Body of pancreas (tissue), 4 donors: ENCODE measurements around the gene RAD17. TPM values are rescaled to one million over a fixed set of nuclear protein-coding genes. Genes with fewer than 3 reads are reported as not detected.

ENCODE experiments used
- ATAC-seq: fragments of 150-250 bp; one replicate; pipeline ENCODE4 v1.9.1; 2016
- DNase-seq, 4 donors: peaks; one replicate each; pipeline ENCODE4 v3.0.0-alpha.2; 2019
- H3K27ac ChIP-seq, 4 donors: fragments of 200-600 bp; sonication (generic); 1 replicate in 3 of 4; 2 replicates in 1 of 4; pipeline versions ENCODE4 v1.5.1 to v1.6.1; 2016 to 2019; ENCODE audit warnings: mild to moderate bottlenecking in 1 of 4, mixed read lengths in 1 of 4, moderate library complexity in 1 of 4
- H3K27me3 ChIP-seq, 2 donors: fragments of 200-600 bp; sonication (generic); one replicate each; pipeline ENCODE4 v1.6.0; 2016; ENCODE audit warnings: mild to moderate bottlenecking in 1 of 2
- H3K36me3 ChIP-seq, 2 donors: fragments of 200-600 bp; sonication (generic); replicated peaks in 1 of 2; 2 replicates each; pipeline ENCODE4 v1.5.1; 2016; ENCODE audit warnings: low read depth in 2 of 2; ENCODE audit not compliant: insufficient read depth in 1 of 2
- H3K4me1 ChIP-seq: fragments of 200-600 bp; sonication (generic); one replicate; pipeline ENCODE4 v1.6.0; 2016
- H3K4me3 ChIP-seq, 2 donors: fragments of 200-600 bp; sonication (generic); 1 replicate in 1 of 2; 2 replicates in 1 of 2; pipeline ENCODE4 v1.5.1; 2016 to 2019
- H3K9me3 ChIP-seq, 3 donors: fragments of 200-600 bp; sonication (generic); 1 replicate in 2 of 3; 2 replicates in 1 of 3; pipeline ENCODE4 v1.5.1; 2016
- CTCF ChIP-seq, 7 experiments: fragments of 450-650 bp in 4 of 7; fragments of 200-600 bp in 3 of 7; sonication (generic) in 3 of 7; IDR thresholded peaks; one replicate each; pipeline ENCODE4 v1.5.1; 2016 to 2019; ENCODE audit warnings: antibody characterized with exemption in 7 of 7
- POLR2A ChIP-seq, 3 donors: fragments of 450-650 bp; IDR thresholded peaks; one replicate each; pipeline ENCODE4 v1.6.1; 2016; ENCODE audit warnings: antibody characterized with exemption in 3 of 3, mild to moderate bottlenecking in 2 of 3
- WGBS, 2 donors: methylation state at CpG; one replicate each; pipeline ENCODE4 v1.1.5; 2017; 5-methylcytosine and 5-hydroxymethylcytosine counted together
- intact Hi-C: fragments of 100-400 bp; cut with DNase I; formaldehyde crosslinking; loops from one replicate; pipeline ENCODE4 v1.15.1; 2023
- total RNA-seq, 2 donors: library from RNA; depleted of rRNA; stranded (reverse); fragments of >200 nt; gene quantifications; one replicate each; pipeline ENCODE4 v1.1.0, GENCODE V29; 2016

RAD17 gene
- total RNA-seq, 2 donors from 2014 or later = 8.3 to 17.5 TPM

GRCh38 chr5:69334793-69335268 is 34.8 kb upstream of the RAD17 start:
- TF ChIP-seq POLR2A (IDR thresholded peaks at IDR 0.05) = peak in 1 of 3 donors; percentile 48
- peak; percentile 71 to 92 (median 88) for TF ChIP-seq CTCF (IDR thresholded peaks at IDR 0.05)
- intact Hi-C loops = loop anchor here (10.0 kb wide), 1 partner anchor 300 kb away; no protein-coding TSS in a partner anchor
- WGBS, 2 donors = 11 to 12% methylated on average over 18 of the region's 18 CpGs

GRCh38 chr5:69335341-69335935 is 34.2 kb upstream of the RAD17 start:
- Histone ChIP-seq H3K27ac (no peak overlapping the region), H3K4me1 (peaks cover 37% of the 10 kb centered on the region), H3K9me3 (no peaks in the 10 kb centered on the region), H3K27me3 (no peaks in the 10 kb centered on the region), H3K4me3 (no peak overlapping the region), H3K36me3 (no peaks in the 10 kb centered on the region)
- WGBS, 2 donors = 87 to 88% methylated on average over 7 of the region's 7 CpGs
- ATAC-seq = no peak
- DNase-seq = no peak
- intact Hi-C loops = loop anchor here (10.0 kb wide), 1 partner anchor 301 kb away; no protein-coding TSS in a partner anchor
- TF ChIP-seq POLR2A (IDR thresholded peaks at IDR 0.05) = no peak
- no peak for TF ChIP-seq CTCF (IDR thresholded peaks at IDR 0.05)

More at GRCh38 chr5:69334793-69335268, 34.8 kb upstream of the RAD17 start:
- no peaks in the 10 kb centered on the region for H3K9me3 ChIP-seq
- DNase-seq (peak; percentile 90 to 95 (median 91)), ATAC-seq (peak; percentile 80)
- H3K4me3 ChIP-seq = no peak overlapping the region
- H3K4me1 ChIP-seq = peaks cover 37% of the 10 kb centered on the region
- H3K27me3 ChIP-seq = no peaks in the 10 kb centered on the region
- H3K27ac ChIP-seq = peak overlapping the region in 3 of 4 donors; percentile 67 to 88 (median 86)
- no peaks in the 10 kb centered on the region for H3K36me3 ChIP-seq

GRCh38 chr5:69341520-69342161 is 28.0 kb upstream of the RAD17 start:
- no peak for ATAC-seq
- no peak overlapping the region for H3K27ac ChIP-seq
- no peaks in the 10 kb centered on the region for H3K4me1 ChIP-seq
- no peak overlapping the region for H3K4me3 ChIP-seq
- H3K36me3 ChIP-seq = no peaks in the 10 kb centered on the region
- intact Hi-C loops = no loop called here
- WGBS, 2 donors = 86 to 94% methylated on average over 4 of the region's 4 CpGs
- H3K9me3 ChIP-seq = no peaks in the 10 kb centered on the region
- no peaks in the 10 kb centered on the region for H3K27me3 ChIP-seq
- DNase-seq = no peak
- TF ChIP-seq CTCF (IDR thresholded peaks at IDR 0.05) = no peak
- no peak for TF ChIP-seq POLR2A (IDR thresholded peaks at IDR 0.05)

GRCh38 chr5:69343083-69343482 is 26.5 kb upstream of the RAD17 start:
- no peak for ATAC-seq
- intact Hi-C loops = no loop called here
- 52 to 86% methylated on average over 1 of the region's 1 CpG for WGBS, 2 donors

More at GRCh38 chr5:69343083-69343482, 26.5 kb upstream of the RAD17 start:
- Histone ChIP-seq H3K27me3 (no peaks in the 10 kb centered on the region), H3K36me3 (no peaks in the 10 kb centered on the region), H3K4me3 (no peak overlapping the region), H3K9me3 (no peaks in the 10 kb centered on the region), H3K4me1 (no peaks in the 10 kb centered on the region), H3K27ac (no peak overlapping the region)
- no peak for DNase-seq
- TF ChIP-seq POLR2A (IDR thresholded peaks at IDR 0.05) (no peak), CTCF (IDR thresholded peaks at IDR 0.05) (no peak)
